Activated T-cell treated with anti-CD3 and anti-CD28 coated beads, Interleukin-2, amount 50 U/mL, for 48 hours (primary cell): ENCODE data around the gene PRAF2.

Experiments used
- DNase-seq, 2 experiments: peaks; one replicate each; pipeline ENCODE4 v3.0.0-alpha.2; 2020

The PRAF2 gene

GRCh38 chrX:49041744-49042580, 31.8 kb downstream of the PRAF2 start:
- DNase-seq: peak; percentile 29 to 36

- DNase-seq: no peak
Observed at GRCh38 chrX:49040376-49040955, 33.3 kb downstream of the PRAF2 start.

- peak; percentile 57 to 65 for DNase-seq
Observed at GRCh38 chrX:49039598-49040375, 34.0 kb downstream of the PRAF2 start.

DNA sequence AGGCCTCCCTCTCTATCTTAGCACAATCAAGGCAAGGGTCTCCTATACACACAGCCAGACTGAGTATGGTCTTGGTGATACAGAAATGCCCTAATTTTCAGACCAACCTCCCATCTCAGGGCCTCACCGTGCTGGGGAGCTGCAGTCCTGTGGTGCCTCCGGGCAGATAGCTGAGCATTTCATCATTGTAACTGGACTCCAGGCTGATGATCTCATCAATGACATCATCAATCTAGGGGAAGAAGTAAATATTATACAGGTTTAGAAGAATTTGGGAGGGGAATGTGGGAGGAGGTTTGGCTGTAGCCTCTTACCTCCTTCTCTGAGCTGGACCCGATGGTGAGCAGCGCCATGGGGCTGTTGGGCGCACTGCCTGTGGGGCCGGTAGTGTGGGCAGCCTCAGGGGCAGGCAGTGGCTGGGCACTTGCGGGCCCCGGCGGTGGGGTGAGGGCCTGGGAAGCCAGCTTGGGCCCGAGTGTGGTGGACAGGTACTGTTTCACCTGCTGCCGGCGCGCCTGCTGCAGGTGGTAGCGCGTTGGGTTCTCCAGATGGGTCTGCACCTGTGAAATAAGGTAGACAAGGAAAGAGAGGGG, 35.8 kb downstream of the PRAF2 start:
- DNase-seq: no peak

- DNase-seq: no peak
Observed at GRCh38 chrX:49030283-49030682, 43.5 kb downstream of the PRAF2 start.

DNA sequence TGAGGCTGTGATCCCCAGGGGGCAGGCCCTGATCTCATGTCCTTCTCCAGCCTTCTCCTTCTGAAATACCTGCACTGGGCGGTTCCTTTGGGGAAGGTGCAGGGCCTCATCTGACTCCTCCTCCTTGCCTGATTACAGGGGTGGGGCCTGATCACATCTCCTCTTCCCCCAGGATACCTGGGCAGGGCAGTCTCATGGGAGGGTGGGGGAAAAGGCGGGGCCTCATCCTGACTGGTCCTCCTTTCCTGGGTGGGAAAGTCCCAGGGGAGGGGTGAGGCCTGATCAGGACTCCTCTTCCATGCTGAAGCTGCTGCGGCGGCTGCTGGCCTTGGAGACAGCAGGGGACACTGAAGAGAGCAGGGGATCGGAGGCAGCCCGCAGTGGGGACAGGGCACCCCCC, 43.9 kb downstream of the PRAF2 start:
- no peak for DNase-seq
